ENCODE data around the gene ASB18.

ASB18 gene

DNA sequence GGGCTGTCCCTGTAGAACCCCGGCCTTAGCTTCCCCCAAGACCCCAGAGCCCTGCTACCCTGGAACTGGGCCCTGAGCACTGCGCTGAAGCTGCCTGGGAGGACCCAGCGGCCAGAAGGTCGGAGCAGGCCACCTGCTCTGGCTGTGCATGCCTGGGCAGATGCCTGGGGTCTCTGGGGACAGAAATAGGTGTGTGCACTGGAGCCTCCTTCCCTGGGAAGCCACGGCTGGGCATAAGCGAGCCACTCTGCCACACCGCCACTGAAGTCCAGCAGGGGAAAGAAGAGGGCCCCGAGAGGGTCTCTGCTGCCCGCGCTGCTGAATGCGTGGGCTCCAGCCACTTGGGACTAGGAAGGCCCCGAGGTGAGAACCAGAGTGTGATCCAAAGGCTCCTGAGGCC is 102.7 kb downstream of the ASB18 start:
- DNase-seq, result no peak

DNA sequence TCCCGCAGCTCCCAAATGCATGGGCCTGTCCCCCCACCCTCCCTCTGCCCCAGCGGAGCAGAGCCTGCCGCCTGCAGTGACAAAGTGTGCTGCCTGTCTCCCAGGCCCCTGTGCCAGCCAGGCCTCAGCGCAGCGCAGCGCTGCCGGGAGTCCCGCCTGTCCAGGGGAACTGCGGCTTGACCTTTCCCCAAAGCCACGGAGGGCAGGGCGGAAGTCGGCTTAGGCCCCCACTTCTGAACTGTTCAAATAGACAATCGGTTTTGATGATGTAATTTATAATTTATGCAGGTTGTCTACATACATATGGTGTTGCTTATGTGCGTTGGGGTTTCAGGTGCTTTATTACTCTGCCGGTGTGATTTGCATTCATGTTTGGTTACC is 103.1 kb downstream of the ASB18 start:
- no peak for DNase-seq

DNA sequence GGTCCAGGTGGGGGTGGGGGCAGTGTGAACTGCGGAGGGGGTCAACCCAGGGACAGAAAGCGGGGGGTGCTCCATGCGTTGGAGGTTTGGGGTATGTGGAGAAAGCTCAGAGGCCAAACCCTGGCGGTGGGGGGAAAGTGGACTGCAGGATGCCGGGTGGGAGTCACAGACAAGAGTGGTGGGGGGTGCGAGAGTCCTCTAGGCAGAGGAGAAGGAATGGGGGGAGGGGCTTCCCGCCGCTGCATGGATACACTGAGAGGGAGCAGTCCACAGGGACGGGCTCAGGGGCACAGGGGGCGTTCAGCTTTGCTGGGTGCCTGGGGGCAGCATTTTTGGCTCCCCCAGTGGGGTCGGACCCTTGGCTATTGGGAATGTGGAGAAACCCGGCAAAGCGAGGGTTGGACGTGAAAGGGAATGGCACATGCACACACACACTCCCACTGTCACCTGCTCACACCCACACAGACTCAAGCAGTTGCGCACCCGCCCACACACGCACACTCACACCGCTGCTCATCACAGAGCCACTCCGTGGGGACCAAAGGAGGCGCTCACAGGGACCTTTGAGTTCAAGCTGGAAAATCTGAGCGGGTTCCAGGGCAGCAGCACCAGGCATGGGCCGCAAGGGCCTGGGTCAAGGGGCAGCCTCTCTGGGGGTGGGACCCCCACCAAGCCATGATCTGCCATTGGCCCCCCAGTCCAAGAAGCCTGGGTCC is 103.7 kb downstream of the ASB18 start:
- no peak for DNase-seq

DNA sequence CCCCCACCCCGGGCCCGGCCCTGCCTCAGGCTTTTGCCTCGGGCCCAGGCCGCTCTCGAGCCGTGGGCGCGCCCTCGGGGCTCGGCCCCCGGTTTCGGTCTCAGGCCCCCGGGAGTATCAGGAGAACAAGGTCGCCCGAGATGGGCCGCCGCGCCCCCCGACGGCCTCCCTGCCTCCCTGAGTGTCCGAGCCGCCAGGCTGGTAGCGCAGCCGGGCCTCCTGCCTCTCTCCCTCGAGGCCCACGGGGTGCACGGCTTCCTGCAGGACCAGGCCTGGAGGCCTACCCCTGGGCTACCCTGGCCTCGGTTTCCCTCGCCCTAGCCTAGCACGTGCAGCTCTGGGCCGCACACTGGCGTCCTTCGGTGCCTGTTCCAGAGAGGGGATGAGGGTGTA is 104.4 kb downstream of the ASB18 start:
- no peak for DNase-seq

DNA sequence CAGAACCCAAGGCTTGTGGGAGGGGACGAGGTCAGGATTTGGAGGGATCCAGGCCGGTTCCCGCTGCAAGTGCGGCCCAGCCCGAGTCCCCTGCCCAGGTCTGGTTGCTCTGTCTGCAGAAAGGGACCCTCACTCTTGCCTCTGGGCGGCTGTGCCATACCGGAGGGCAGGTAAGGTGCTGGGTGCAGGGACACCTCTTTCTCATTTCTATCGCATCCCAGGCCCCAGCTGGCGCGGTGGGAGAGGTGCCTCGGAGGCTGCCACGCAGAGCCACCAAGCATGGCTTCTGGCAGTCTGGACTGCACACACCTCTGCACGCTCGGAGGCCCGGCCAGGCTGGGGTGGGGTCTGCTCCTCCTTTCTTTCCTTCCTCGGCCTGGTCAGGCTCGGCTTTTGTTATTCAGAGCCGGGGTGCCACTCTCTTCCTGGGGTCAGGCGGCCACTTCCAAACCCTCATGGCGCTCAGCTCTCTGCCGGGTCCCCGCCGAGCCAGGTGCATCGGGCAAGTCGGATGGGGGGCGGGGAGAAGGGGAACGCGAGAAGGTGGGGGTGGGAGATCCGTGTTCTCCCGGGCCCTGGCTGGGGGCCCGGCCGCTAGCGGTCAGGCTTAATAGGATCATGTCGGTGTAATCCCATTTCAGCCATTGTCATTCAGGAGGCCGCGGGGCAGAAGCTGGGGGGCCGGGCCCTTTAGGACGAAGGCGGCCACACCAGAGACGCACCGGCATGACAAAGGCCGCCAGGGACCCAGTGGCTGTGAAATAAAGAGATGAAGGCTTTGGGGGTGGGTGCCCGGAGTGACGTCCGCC is 105.0 kb downstream of the ASB18 start:
- no peak for DNase-seq

DNA sequence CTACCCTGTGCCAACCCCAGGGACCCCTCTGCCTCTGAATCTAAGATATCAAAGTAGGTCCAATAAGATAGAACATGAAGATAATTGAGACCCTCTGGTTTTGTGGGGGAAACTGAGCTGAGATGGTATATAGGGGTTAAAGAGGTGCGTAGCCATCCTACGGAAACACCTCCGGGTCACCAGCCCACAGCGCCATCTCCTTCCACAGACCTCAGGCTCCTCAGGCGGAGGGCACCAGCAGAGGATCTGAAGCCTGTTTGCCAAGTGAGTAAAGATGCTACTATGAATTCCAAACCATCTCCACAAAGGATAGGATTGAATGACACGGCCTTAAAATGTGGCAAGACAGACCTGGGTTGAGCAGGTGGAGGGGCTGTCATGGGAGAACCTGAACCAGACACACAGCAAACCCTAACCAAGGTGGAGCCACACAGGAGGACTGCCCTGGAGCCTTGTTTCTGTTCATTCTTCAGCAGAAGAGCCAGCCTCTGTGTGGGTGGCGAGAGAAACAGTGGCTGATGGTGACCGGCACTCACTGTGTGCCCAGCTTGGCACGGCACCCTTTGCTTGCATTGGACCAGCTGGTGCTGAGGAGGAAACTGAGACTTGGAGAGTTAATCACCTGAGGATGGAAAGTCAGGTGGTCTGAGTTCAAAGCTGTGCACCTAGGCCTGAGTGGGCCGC is 106.2 kb downstream of the ASB18 start:
- DNase-seq, result no peak

DNA sequence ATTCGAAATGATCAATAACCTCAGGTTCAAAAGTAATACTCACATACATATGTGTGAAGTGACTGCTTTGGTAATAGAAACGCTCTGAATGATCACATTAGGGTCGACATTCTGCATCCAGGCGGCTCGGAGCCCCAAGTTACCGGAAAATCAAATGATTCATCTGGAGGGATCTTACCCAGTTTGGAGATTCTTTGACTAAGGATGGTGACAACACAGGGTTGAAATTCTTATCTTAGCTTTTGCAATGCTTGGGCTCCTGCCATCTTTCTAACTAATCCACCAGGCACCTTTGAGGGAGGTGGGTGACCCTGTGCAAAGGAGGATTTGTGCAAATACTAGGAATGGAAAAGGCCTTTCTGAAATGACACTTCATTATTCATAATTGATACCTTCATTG is 106.8 kb downstream of the ASB18 start:
- no peak for DNase-seq

DNA sequence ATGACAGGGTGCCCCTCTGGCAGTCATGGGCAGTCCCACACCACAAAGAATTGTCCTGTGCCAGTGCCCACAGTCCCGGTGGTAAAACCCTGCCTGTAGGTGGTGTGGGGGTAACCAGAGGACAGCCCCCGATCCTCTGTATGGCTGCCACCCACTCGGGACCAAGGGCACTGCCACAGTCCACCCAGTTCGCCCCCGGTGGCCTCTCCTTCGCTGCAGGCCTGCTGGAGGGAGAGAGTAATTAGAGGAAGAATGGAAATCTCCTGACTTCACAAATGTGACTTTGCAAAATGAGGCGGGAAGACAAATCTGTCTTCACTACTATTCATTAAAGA is 107.4 kb downstream of the ASB18 start:
- DNase-seq, result no peak

DNA sequence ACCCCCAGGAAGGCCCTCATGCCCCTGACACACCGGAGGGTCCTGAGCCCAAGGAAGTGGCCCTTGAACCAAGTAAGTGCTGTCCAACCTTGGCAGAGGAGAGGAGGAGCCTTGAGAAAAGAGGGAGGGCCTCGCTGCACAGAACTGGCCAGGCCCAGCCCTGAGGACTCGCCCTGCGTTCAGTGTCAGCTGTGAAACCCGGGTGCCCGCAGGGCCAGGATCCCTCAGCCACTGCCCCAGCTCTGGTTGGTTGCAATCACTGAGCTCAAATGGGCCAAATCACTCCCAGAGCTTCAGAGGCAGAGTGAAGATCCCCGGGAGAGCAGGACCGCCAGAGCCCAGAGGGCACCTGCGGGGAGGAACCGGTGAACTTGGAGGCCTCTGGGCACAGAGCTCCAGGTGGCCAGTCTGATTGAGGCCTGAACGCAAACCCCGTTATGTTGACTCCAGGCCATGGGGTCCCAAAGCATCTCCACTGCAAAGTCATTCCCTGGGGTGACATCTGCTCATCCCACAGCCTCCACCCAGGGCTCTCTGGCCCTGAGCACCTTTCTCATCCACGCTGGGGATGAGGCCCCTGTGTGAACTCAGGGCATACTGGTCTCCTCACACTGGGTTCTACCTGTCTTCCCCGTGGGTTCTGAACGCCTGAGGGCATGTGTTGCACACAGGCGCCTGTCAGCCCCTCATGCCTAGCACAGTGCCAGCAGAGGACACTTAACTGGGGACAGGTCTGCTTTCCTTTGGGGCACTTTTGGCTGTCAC is 107.9 kb downstream of the ASB18 start:
- DNase-seq, result no peak

DNA sequence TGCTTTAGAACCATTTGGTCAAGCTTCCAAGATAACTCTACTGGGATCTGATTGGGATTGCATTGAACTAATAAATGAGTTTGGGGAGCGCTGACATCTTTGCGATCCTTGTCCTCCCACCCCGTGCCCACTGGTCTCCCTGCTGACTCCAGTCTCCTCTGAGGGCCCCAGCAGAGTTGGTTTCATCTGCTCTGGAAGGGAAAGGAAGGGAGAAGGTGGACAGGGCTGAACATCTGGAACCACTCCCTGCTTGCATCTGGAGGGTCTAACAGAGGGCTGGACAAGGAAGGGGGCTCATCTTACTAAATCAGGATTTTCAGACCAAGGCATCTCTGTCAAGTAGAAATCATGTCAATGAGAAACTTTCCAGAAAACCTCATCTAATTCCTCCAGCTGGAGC is 108.8 kb downstream of the ASB18 start:
- DNase-seq, result no peak

DNA sequence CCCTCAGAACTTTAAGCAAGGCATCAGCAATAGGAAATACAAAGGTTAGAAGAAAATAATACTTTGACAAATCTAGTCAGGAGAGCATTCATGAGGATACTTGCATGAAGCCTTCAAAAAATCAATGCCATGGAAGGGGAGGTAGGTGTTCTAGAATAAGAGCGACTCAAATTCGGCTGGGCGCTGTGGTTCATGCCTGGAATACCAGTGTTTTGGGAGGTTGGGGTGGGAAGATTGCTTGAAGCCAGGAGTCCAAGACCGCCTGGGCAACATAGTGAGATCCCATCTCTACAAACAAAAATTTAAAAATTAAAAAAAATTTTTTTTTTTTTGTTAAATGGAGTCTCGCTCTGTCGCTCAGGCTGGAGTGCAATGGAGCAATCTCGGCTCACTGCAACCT is 117.8 kb downstream of the ASB18 start:
- DNase-seq, result no peak

DNA sequence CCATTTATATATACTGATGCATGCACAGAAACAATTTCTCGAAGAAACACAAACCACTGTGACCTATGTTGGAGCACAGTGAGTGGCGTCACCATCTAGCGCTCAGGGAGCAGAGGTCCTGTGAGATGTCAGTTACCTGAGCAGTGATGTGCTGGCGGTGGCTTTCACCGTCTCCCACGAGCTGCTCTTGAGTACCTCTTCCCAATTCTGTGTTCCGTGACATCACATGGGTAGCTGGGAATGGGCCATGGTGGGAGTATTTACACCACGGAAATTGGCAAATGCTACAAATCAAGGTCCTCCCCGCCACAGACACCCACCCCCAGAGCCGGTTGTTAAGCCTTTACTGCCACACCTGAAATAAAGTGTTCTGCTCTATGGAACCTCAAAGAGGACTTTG is 120.4 kb downstream of the ASB18 start:
- no peak for DNase-seq
